Activated CD8-positive, alpha-beta memory T cell treated with anti-CD3 and anti-CD28 coated beads for 36 hours (primary cell): ENCODE results near the gene PTTG1IP2. TPM values are rescaled to one million over a fixed set of nuclear protein-coding genes. Genes with fewer than 3 reads are reported as not detected.
"Not testable (repeated sequence)": the region's sequence is repeated elsewhere in the genome, so short reads cannot be mapped to it uniquely, and the experiment has no call there.

Experiments used
- CTCF ChIA-PET: fragments of 350-600 bp; sonication (Branson Sonifier 250); formaldehyde crosslinking; loops from one replicate; lab custom pipeline; 2021; ENCODE audit warnings: antibody characterized with exemption; lab: Charles Lee
- POLR2A ChIA-PET: fragments of 350-600 bp; sonication (Branson Sonifier 250); formaldehyde crosslinking; loops from one replicate; lab custom pipeline; 2021; ENCODE audit warnings: antibody characterized with exemption; lab: Charles Lee
- total RNA-seq, 2 experiments: library from RNA; stranded (reverse); gene quantifications; one replicate each; pipeline ENCODE4 v1.2.3, GENCODE V29; 2021

PTTG1IP2 gene
- not detected for total RNA-seq

GRCh38 chr7:90469554-90469953 is at the start of gene PTTG1IP2:
PTTG1IP2 (plus strand) TSS chr7:90469639; CDS start chr7:90469787, 148 bp downstream.
- ChIA-PET CTCF (no interaction called here), POLR2A (no interaction called here)

DNA sequence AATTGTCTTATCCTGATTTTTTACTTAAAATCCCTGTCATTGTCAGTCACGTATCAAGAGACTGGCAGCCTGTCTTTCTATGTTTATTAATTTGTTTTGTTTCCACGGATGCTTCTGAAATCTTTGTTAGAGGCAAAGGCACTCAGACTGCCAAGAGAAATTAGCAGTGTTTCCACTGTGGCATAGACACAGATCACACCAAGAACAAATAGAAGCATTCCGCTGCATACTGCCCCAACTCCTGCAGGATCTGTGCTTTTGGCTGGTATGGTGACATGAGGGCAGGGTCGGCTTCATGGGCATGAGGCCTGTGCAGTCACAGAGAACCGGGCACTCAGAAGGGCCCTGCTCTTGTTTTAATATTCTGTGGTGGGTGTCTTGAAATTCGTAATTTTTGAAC is 47.8 kb upstream of the PTTG1IP2 start:
- ChIA-PET CTCF (no interaction called here), POLR2A (no interaction called here)

- ChIA-PET POLR2A (interaction anchor here (1.0 kb wide), 1 partner anchor 21 kb away, joined by 3 read pairs; the partner anchor contains the start of gene CLDN12), CTCF (interaction anchor here (1.0 kb wide), 1 partner anchor 271 kb away, joined by 3 read pairs; no protein-coding TSS in a partner anchor)
Observed at GRCh38 chr7:90424720-90425119, 44.7 kb upstream of the PTTG1IP2 start.

DNA sequence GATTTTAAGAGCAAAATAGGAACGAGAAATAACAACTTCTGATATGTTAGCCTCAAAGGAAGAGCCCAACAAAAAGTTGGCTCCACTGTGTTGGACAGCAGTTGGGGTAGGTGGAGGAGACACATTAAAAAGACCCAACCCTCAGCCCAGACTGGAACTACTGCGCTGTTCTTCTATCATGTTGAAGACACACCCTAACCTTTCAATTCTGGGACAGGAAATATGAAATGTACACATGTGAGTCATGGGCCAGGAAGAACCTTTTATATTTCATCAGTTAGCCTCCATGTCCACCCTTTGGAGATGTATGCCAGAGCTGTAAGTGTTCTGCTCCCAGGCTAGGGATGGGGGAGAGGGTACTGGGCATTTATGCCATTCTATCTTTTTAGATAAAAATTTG is 44.1 kb upstream of the PTTG1IP2 start:
- ChIA-PET CTCF (no interaction called here), POLR2A (interaction anchor here (1.0 kb wide), 1 partner anchor 22 kb away, joined by 3 read pairs; the partner anchor contains the start of gene CLDN12)

DNA sequence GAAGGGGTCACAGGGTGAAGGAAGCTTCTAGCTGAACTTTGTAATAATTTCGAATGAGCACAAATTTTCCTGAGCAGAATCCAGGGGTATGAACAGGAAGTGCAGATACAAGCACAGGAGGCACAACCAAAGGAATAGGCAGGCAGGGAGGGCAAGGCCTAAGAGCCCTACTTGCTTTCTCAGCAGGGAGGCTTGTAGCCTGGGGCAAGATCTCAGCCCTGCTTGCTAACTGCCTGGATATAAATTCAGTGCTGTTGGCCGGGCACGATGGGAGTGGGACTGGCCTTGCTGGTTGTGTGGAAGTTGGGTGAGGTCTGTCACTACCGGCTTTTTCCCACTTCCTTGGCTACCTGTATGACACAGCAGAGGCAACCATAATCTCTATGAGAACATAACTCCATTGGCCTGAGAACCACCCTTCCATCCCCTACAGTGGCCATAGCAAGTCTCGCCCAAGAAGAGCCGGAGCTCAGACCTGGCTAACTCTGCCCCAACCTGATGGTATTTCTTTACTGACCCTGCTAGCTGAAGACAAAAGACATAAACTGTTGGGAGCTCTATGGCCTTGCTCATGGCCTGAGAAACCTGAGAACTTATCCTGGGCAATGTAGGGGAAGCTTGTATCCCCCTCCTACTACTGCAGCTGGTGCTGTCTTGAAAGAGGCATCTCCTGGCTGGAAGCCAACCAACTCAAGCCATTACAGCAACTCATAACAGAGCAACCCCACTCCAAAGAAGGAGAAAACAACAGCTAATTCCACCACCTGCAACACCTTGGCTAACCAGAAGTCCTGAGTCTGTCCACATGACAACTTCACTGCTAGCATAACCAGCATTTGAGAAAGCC is 38.6 kb upstream of the PTTG1IP2 start:
- CTCF ChIA-PET: interaction anchor here (1.3 kb wide), 1 partner anchor 277 kb away, joined by 3 read pairs; no protein-coding TSS in a partner anchor
- POLR2A ChIA-PET: no interaction called here

- POLR2A ChIA-PET: no interaction called here
- CTCF ChIA-PET: interaction anchor here (0.8 to 0.9 kb wide), 2 partner anchors 13 to 120 kb away, joined by 3 read pairs; no protein-coding TSS in a partner anchor
Observed at GRCh38 chr7:90432752-90433151, 36.7 kb upstream of the PTTG1IP2 start.

DNA sequence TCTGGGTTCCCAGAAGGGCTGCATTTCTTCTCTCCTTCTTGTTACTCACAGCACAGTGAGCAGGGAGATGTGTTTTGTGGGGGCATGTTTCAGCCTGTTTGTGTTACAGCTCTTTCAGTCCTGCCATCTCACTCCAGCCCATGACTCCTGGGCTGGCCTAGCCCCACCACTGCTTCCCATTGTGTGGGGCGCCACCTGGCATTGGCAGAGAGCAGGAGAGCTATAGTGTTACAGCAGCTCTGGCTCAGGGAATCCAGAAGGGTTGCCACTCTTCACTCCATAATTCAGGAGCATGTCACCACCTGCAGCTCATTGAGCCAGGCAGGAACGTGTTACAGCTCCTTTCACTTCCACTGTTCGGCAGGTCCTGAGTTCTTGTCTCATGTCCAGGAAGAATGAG is 36.2 kb upstream of the PTTG1IP2 start:
- ChIA-PET CTCF (interaction anchor here (0.8 to 0.9 kb wide), 2 partner anchors 12 to 121 kb away, joined by 3 read pairs; no protein-coding TSS in a partner anchor), POLR2A (no interaction called here)

DNA sequence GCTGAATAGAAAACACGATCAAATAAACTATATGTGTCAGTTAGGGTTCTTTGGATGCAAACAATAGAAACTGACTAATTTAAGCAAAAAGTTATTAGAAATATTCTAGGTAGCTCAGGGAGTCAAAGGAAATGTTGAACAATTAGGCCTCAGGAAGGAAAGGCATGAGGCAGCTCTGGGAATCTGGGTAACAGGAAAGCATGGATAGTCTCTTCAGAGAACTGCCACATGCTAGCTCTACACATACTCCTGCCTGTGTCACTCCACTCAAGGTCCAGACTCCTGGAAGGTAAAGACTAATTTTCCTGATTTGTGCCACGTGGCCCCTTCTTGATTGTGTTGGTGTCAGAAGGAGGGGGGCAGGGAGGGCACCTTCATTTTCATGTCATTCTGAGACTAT is 23.8 kb upstream of the PTTG1IP2 start:
- POLR2A ChIA-PET: no interaction called here
- CTCF ChIA-PET: interaction anchor here (1.0 kb wide), 1 partner anchor 12 kb away, joined by 3 read pairs; no protein-coding TSS in a partner anchor

- CTCF ChIA-PET: interaction anchor here (1.0 kb wide), 1 partner anchor 13 kb away, joined by 3 read pairs; no protein-coding TSS in a partner anchor
- POLR2A ChIA-PET: no interaction called here
Observed at GRCh38 chr7:90446137-90446899, 23.1 kb upstream of the PTTG1IP2 start.

DNA sequence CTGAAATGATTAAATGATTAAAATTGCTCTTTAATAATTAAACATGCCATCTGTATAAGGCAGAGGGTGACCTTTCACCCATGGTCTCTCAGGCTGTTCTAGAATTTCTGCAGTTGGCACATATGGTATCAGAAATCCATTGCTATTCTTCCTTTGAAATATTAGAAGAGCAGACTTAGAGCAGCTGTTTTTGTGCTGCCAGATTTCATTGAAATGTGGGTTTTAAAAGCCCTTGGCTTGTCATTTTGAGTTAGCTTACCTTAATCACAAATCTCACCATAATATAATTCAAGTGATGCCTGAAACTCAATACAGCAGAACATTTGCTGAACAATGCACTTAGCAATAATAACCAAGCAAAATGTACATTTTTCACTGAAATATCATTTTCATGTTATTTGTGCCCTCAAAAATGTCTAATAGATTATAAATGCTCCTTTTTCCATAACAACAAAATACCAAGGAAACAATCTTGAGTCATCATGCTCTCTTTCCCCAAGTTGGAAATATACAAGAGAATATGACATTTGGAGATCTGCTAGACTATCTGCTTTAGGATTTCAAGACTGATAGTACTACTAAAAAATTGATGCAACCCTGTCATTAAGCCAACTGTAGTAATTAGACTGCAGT is 16.1 kb upstream of the PTTG1IP2 start:
- CTCF ChIA-PET: no interaction called here
- POLR2A ChIA-PET: no interaction called here

GRCh38 chr7:90453931-90454330 is 15.5 kb upstream of the PTTG1IP2 start:
- POLR2A ChIA-PET: no interaction called here
- CTCF ChIA-PET: no interaction called here

GRCh38 chr7:90455163-90456030 is 14.0 kb upstream of the PTTG1IP2 start:
- CTCF ChIA-PET: no interaction called here
- POLR2A ChIA-PET: interaction anchor here (0.6 kb wide), 1 partner anchor 155 kb away, joined by 3 read pairs; no protein-coding TSS in a partner anchor

- POLR2A ChIA-PET: no interaction called here
- CTCF ChIA-PET: no interaction called here
Observed at GRCh38 chr7:90458104-90458503, 11.3 kb upstream of the PTTG1IP2 start.

DNA sequence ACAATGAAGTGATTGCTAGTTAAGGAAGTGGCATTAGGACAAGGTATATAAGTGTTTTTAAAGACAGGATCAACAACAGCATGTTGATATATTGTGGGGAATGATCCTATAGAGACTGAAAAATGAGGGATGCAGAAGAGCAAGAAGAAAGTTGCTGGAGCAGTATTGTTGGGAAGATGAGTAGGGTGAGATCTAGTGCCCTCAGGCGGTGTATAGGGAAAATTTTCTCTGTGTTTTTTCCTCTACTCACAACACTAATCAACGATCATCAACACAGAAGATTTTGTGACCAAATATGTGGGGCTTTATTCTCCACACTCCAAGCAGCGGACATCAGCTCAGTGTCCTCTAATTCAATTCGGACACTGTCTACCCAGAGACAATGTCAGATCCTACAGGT is 9.6 kb upstream of the PTTG1IP2 start:
- CTCF ChIA-PET: no interaction called here
- POLR2A ChIA-PET: no interaction called here

DNA sequence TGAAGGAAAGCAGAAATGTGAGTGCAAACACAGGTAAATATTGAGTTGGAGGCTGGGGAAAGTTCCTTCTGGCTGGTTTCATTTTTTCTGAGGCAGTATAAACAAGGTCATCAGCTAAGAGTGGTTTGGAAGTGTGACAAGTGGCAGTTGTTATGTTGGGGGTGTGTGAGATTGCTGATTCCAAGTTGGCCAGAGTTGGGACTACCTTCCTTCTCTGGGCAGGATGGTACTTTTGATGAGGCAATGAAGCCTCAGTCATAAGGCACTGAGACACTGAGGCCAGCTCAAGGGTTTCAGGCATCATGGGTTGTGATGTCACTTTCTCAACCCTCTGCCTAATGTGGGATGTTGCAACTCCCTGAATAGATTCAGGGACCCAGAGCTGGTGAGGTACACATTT is 8.2 kb upstream of the PTTG1IP2 start:
- POLR2A ChIA-PET: no interaction called here
- CTCF ChIA-PET: interaction anchor here (0.7 kb wide), 1 partner anchor 11 kb away, joined by 3 read pairs; no protein-coding TSS in a partner anchor

DNA sequence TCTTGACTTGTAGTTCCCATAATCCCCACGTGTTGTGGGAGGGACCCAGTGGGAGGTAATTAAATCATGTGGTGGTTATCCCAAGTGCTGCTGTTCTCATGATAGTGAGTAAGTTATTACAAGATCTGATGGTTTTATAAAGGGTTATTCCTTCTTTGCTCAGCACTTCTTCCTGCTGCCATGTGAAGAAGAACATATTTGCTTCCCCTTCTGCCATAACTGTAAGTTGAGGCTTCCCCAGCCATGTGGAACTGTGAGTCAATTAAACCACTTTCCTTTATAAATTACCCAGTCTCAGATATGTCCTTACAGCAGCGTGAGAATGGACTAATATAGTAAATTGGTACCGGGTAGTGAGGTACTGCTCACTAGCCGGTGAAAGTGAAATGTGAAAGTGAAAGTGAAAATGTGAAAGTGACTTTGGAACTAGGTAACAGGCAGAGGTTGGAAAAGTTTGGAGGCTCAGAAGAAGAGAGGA is 6.2 kb upstream of the PTTG1IP2 start:
- POLR2A ChIA-PET, CTCF ChIA-PET: not testable (repeated sequence)

- ChIA-PET CTCF (no interaction called here), POLR2A (no interaction called here)
Observed at GRCh38 chr7:90465816-90466215, 3.6 kb upstream of the PTTG1IP2 start.

- ChIA-PET POLR2A (no interaction called here), CTCF (interaction anchor here (0.6 kb wide), 1 partner anchor 12 kb away, joined by 3 read pairs; no protein-coding TSS in a partner anchor)
Observed at GRCh38 chr7:90472805-90473540, 3.5 kb downstream of the PTTG1IP2 start.
